ENCODE results near the gene CTBP2. TPM values are rescaled to one million over a fixed set of nuclear protein-coding genes. Genes with fewer than 3 reads are reported as not detected.

The CTBP2 gene
- total RNA-seq, 1 donor: 120 TPM

GRCh38 chr10:125129076-125129458 lies 31.3 kb downstream of the CTBP2 start:
- DNase-seq (ENCODE audit: low read depth in 2 of 3, low spot score in 2 of 3): no peak

GRCh38 chr10:125128397-125129075 lies 31.8 kb downstream of the CTBP2 start:
- no peak for DNase-seq (ENCODE audit: low read depth in 2 of 3, low spot score in 2 of 3)

- DNase-seq (ENCODE audit: low read depth in 2 of 3, low spot score in 2 of 3): no peak
Measured at GRCh38 chr10:125127986-125128385, 32.4 kb downstream of the CTBP2 start.

- no peak for DNase-seq (ENCODE audit: low read depth in 2 of 3, low spot score in 2 of 3)
Measured at GRCh38 chr10:125127110-125127509, 33.3 kb downstream of the CTBP2 start.

- no peak for DNase-seq (ENCODE audit: low read depth in 2 of 3, low spot score in 2 of 3)
Measured at GRCh38 chr10:125125951-125126735, 34.2 kb downstream of the CTBP2 start.

- no peak for DNase-seq (ENCODE audit: low read depth in 2 of 3, low spot score in 2 of 3)
Measured at GRCh38 chr10:125124907-125125306, 35.5 kb downstream of the CTBP2 start.

GRCh38 chr10:125124115-125124487 lies 36.3 kb downstream of the CTBP2 start:
- no peak for DNase-seq (ENCODE audit: low read depth in 2 of 3, low spot score in 2 of 3)

- no peak for DNase-seq (ENCODE audit: low read depth in 2 of 3, low spot score in 2 of 3)
Measured at GRCh38 chr10:125123476-125124114, 36.8 kb downstream of the CTBP2 start.

GRCh38 chr10:125122566-125122965 lies 37.8 kb downstream of the CTBP2 start:
- DNase-seq (ENCODE audit: low read depth in 2 of 3, low spot score in 2 of 3): no peak

GRCh38 chr10:125121003-125121402 lies 39.4 kb downstream of the CTBP2 start:
- no peak for DNase-seq (ENCODE audit: low read depth in 2 of 3, low spot score in 2 of 3)

GRCh38 chr10:125120053-125120710 lies 40.2 kb downstream of the CTBP2 start:
- no peak for DNase-seq (ENCODE audit: low read depth in 2 of 3, low spot score in 2 of 3)

- no peak for DNase-seq (ENCODE audit: low read depth in 2 of 3, low spot score in 2 of 3)
Measured at GRCh38 chr10:125118701-125119100, 41.7 kb downstream of the CTBP2 start.

- no peak for DNase-seq (ENCODE audit: low read depth in 2 of 3, low spot score in 2 of 3)
Measured at GRCh38 chr10:125118011-125118611, 42.3 kb downstream of the CTBP2 start.

- DNase-seq (ENCODE audit: low read depth in 2 of 3, low spot score in 2 of 3): no peak
Measured at GRCh38 chr10:125116652-125117310, 43.6 kb downstream of the CTBP2 start.

GRCh38 chr10:125116041-125116649 lies 44.2 kb downstream of the CTBP2 start:
- no peak for DNase-seq (ENCODE audit: low read depth in 2 of 3, low spot score in 2 of 3)

GRCh38 chr10:125115409-125115808 lies 45.0 kb downstream of the CTBP2 start:
- no peak for DNase-seq (ENCODE audit: low read depth in 2 of 3, low spot score in 2 of 3)

- no peak for DNase-seq (ENCODE audit: low read depth in 2 of 3, low spot score in 2 of 3)
Measured at GRCh38 chr10:125114761-125115391, 45.5 kb downstream of the CTBP2 start.

- no peak for DNase-seq (ENCODE audit: low read depth in 2 of 3, low spot score in 2 of 3)
Measured at GRCh38 chr10:125113691-125114371, 46.5 kb downstream of the CTBP2 start.
